Immature natural killer cell (primary cell): ENCODE results near the gene NLGN2. TPM values are rescaled to one million over a fixed set of nuclear protein-coding genes. Genes with fewer than 3 reads are reported as not detected.

Experiments
- DNase-seq, 3 donors: peaks; one replicate each; pipeline ENCODE4 v3.0.0; 2022; ENCODE audit warnings: mixed read lengths in 1 of 3
- H3K27ac Mint-ChIP-seq, 6 donors: one replicate each; pipeline ENCODE4 v1.8.0; 2020; ENCODE audit warnings: mixed read lengths in 6 of 6, mild to moderate bottlenecking in 5 of 6, inconsistent platforms in 4 of 6, moderate library complexity in 3 of 6
- H3K27me3 Mint-ChIP-seq, 3 donors: one replicate each; pipeline ENCODE4 v1.8.0; 2020 to 2021; ENCODE audit warnings: low read depth in 3 of 3, mild to moderate bottlenecking in 3 of 3, mixed read lengths in 3 of 3, moderate library complexity in 3 of 3, inconsistent platforms in 1 of 3
- H3K36me3 Mint-ChIP-seq, 3 donors: one replicate each; pipeline ENCODE4 v1.8.0; 2020; ENCODE audit warnings: mixed read lengths in 3 of 3, inconsistent platforms in 2 of 3, mild to moderate bottlenecking in 2 of 3
- H3K4me1 Mint-ChIP-seq, 2 donors: one replicate each; pipeline ENCODE4 v1.8.0; 2020; ENCODE audit warnings: inconsistent platforms in 2 of 2, mild to moderate bottlenecking in 2 of 2, mixed read lengths in 2 of 2, moderate library complexity in 1 of 2
- H3K4me3 Mint-ChIP-seq, 5 donors: one replicate each; pipeline ENCODE4 v1.8.0; 2020; ENCODE audit warnings: mild to moderate bottlenecking in 5 of 5, mixed read lengths in 5 of 5, inconsistent platforms in 3 of 5, moderate library complexity in 3 of 5
- H3K9me3 Mint-ChIP-seq, 6 donors: one replicate each; pipeline ENCODE4 v1.8.0; 2020; ENCODE audit warnings: mild to moderate bottlenecking in 6 of 6, mixed read lengths in 6 of 6, inconsistent platforms in 4 of 6, moderate library complexity in 3 of 6
- polyA plus RNA-seq, 3 donors: library from polyadenylated mRNA; unstranded; fragments of 300-500 nt; fragmentation: Illumina TruSeq; gene quantifications; one replicate each; pipeline ENCODE4 v1.2.3, GENCODE V29; 2021

The NLGN2 gene
- polyA plus RNA-seq, 3 donors from 2014 or later = not detected

DNA sequence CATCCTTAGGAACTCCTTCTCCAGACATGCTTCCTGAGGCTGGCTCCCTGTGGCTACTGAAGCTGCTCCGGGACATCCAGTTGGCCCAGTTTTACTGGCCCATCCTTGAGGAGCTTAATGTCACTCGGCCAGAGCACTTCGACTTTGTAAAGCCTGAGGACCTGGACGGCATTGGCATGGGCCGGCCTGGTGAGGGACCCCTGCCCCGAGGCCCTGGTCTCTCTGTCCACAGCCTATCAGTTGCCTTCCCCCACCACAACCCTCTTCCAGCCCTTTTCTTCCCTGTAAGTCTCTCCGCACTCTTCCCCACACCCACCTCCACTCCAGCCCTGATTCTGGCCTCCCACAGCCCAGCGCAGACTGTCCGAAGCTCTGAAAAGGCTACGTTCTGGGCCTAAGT is 24.7 kb upstream of the NLGN2 start:
- H3K27ac Mint-ChIP-seq = no peak overlapping the region

DNA sequence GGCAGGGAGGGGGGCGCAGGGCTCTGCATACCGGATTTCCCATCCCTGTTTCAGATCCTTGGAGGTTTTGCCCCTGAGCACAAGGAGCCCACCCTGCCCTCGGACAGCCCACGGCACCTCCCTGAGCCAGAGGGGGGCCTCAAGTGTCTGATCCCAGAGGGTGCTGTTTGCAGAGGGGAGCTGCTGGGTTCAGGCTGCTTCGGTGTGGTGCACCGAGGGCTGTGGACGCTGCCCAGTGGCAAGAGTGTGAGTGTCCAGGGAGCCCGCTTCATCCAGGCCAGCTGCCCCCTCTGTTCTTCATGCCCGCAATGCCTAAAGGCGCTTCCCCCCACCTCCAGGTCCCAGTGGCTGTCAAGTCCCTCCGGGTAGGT is 24.3 kb upstream of the NLGN2 start:
- Mint-ChIP-seq H3K27me3 (peaks cover 13 to 14% (median 13%) of the 10 kb centered on the region in 3 donors), H3K4me3 (peak overlapping the region in 4 of 5 donors; percentile 18 to 59 (median 38)), H3K27ac (no peak overlapping the region), H3K4me1 (peaks cover 0 to 10% of the 10 kb centered on the region in 2 donors), H3K36me3 (no peaks in the 10 kb centered on the region), H3K9me3 (peaks cover 0 to 1% (median 0%) of the 10 kb centered on the region in 6 donors)
- DNase-seq = no peak

More for the DNA sequence above, 24.7 kb upstream of the NLGN2 start:
- H3K27me3 Mint-ChIP-seq = peaks cover 13 to 14% (median 13%) of the 10 kb centered on the region in 3 donors
- peak overlapping the region in 2 of 5 donors; percentile 48 to 56 for H3K4me3 Mint-ChIP-seq
- H3K36me3 Mint-ChIP-seq = no peaks in the 10 kb centered on the region
- peaks cover 0 to 10% of the 10 kb centered on the region in 2 donors for H3K4me1 Mint-ChIP-seq
- DNase-seq = no peak
- H3K9me3 Mint-ChIP-seq = peaks cover 0 to 1% (median 0%) of the 10 kb centered on the region in 6 donors

DNA sequence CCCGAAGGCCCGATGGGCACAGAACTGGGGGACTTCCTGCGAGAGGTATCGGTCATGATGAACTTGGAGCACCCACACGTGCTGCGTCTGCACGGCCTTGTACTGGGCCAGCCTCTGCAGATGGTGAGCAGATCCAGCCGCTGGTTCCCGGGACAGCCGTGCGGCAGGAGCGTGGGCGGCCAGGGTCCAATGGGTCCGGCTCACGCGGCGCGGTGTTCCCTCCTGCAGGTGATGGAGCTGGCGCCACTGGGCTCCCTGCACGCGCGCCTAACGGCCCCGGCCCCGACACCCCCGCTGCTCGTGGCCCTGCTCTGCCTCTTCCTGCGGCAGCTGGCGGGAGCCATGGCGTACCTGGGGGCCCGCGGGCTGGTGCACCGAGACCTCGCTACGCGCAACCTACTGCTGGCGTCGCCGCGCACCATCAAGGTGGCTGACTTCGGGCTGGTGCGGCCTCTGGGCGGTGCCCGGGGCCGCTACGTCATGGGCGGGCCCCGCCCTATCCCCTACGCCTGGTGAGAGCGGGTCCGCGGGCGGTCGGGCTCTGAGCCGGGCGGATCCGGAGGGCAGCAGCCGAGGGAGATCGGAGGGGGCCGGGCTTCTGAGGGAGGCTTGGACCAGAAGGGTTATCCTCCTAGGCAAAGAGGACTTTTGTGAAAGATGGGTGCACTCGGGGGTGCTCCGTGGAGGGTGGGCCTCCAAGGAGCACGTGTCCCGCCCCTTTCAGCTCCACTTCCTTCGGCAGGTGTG is 23.7 kb upstream of the NLGN2 start:
- peaks cover 0 to 10% of the 10 kb centered on the region in 2 donors for H3K4me1 Mint-ChIP-seq
- peak overlapping the region; percentile 57 to 78 (median 68) for H3K4me3 Mint-ChIP-seq
- no peak overlapping the region for H3K27ac Mint-ChIP-seq
- peaks cover 0 to 1% (median 0%) of the 10 kb centered on the region in 6 donors for H3K9me3 Mint-ChIP-seq
- H3K27me3 Mint-ChIP-seq = peaks cover 11 to 14% (median 13%) of the 10 kb centered on the region in 3 donors
- H3K36me3 Mint-ChIP-seq = no peaks in the 10 kb centered on the region
- DNase-seq = peak; percentile 58 to 69 (median 66)

- Mint-ChIP-seq H3K9me3 (no peaks in the 10 kb centered on the region), H3K36me3 (peaks cover 0 to 4% (median 0%) of the 10 kb centered on the region in 3 donors), H3K27ac (peak overlapping the region in 2 of 6 donors; percentile 11 to 65), H3K27me3 (peaks cover 8 to 12% (median 9%) of the 10 kb centered on the region in 3 donors), H3K4me1 (peaks cover 0 to 10% of the 10 kb centered on the region in 2 donors), H3K4me3 (peak overlapping the region; percentile 57 to 78 (median 68))
- no peak for DNase-seq
Observed at GRCh38 chr17:7384489-7385081, 23.1 kb upstream of the NLGN2 start.

- Mint-ChIP-seq H3K9me3 (no peaks in the 10 kb centered on the region), H3K4me3 (no peak overlapping the region), H3K27me3 (peaks cover 0 to under 1% (median 0%) of the 10 kb centered on the region in 3 donors), H3K4me1 (peaks cover 2 to 7% of the 10 kb centered on the region in 2 donors), H3K36me3 (peaks cover 0 to 5% (median 0%) of the 10 kb centered on the region in 3 donors), H3K27ac (no peak overlapping the region)
- DNase-seq = no peak
Observed at GRCh38 chr17:7388856-7389255, 18.8 kb upstream of the NLGN2 start.

- Mint-ChIP-seq H3K4me3 (no peak overlapping the region), H3K27ac (no peak overlapping the region), H3K27me3 (peaks cover 0 to 2% (median 1%) of the 10 kb centered on the region in 3 donors), H3K36me3 (peaks cover 0 to 5% (median 0%) of the 10 kb centered on the region in 3 donors), H3K4me1 (peaks cover 10 to 13% of the 10 kb centered on the region in 2 donors), H3K9me3 (no peaks in the 10 kb centered on the region)
- DNase-seq = no peak
Observed at GRCh38 chr17:7389924-7390910, 17.4 kb upstream of the NLGN2 start.

DNA sequence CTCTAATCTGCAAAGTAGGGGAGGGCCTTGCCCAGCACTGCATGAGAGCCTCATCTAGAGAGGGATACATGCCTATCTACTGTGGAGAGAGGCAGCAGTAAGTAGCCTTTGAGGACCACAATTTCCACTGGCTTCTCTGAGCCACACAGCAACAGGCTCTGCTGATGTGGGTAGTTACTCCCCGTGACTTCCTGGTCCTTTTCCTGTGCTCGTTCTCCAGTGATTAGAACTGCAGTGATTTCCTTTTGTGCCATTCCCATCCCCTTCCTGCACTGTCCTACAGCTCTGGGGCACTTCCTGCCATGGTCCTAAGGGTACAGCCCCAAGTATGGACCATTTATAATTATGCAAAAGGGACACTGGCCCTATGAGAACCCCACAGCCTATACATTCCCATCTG is 16.3 kb upstream of the NLGN2 start:
- DNase-seq = no peak
- Mint-ChIP-seq H3K27ac (peak overlapping the region in 1 of 6 donors; percentile 42), H3K9me3 (no peaks in the 10 kb centered on the region), H3K4me1 (peaks cover 11 to 13% of the 10 kb centered on the region in 2 donors), H3K27me3 (peaks cover 0 to 2% (median 1%) of the 10 kb centered on the region in 3 donors), H3K4me3 (no peak overlapping the region), H3K36me3 (peaks cover 0 to 5% (median 0%) of the 10 kb centered on the region in 3 donors)

GRCh38 chr17:7392696-7393612 is 14.7 kb upstream of the NLGN2 start:
- peak overlapping the region; percentile 54 to 93 (median 66) for H3K4me3 Mint-ChIP-seq
- peaks cover 11 to 13% of the 10 kb centered on the region in 2 donors for H3K4me1 Mint-ChIP-seq
- H3K9me3 Mint-ChIP-seq = no peaks in the 10 kb centered on the region
- H3K36me3 Mint-ChIP-seq = peaks cover 0 to 5% (median 0%) of the 10 kb centered on the region in 3 donors
- peaks cover 2 to 3% (median 2%) of the 10 kb centered on the region in 3 donors for H3K27me3 Mint-ChIP-seq
- H3K27ac Mint-ChIP-seq = peak overlapping the region in 3 of 6 donors; percentile 8 to 74 (median 62)
- no peak for DNase-seq

DNA sequence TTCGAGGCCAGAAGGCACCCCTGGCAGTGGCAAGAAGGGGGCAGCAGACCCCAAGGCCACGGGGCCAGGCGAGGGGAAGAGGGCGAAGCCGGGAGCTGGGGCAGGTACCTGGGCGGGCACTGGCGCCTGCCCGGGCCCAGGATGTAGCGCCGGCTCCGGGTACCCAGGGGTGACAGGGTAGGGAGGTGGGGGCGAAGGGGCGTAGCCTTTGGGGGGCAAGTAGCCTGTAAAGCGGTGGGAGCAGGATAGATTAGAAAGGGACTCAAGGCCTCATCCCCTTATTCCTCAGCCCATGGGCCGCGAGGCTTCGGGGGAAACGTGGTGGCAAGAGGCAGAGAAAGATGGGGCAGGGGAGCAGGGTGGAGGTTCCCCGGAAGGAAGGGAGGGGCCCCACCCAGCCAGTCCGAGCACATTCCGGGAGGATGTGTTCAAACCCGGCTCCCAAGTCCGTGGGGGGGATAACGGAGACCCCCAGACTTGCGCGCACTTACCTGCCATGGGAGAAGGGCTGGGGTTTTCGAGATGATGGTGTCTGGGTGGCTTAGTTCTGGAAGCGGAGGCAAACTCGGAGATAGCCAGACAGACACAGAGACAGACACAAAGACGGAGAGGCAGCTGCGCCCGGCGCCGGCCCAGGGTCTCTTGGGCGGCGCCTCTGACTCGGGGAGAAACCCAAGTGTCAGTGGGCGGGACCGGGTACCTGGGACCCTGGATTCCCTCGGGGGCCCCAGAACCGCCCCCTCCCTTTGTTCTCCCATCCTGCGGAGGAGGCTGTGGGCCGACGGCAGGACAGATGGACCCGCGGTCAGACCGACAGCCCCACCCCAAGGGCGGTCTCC is 13.8 kb upstream of the NLGN2 start:
- H3K36me3 Mint-ChIP-seq = peaks cover 0 to 5% (median 0%) of the 10 kb centered on the region in 3 donors
- peak overlapping the region; percentile 87 to 93 (median 91) for H3K4me3 Mint-ChIP-seq
- H3K27me3 Mint-ChIP-seq = peaks cover 2 to 3% (median 2%) of the 10 kb centered on the region in 3 donors
- no peaks in the 10 kb centered on the region for H3K9me3 Mint-ChIP-seq
- DNase-seq = peak in 1 of 3 donors; percentile 73
- peak overlapping the region; percentile 82 to 95 (median 89) for H3K27ac Mint-ChIP-seq
- H3K4me1 Mint-ChIP-seq = peaks cover 11 to 13% of the 10 kb centered on the region in 2 donors

DNA sequence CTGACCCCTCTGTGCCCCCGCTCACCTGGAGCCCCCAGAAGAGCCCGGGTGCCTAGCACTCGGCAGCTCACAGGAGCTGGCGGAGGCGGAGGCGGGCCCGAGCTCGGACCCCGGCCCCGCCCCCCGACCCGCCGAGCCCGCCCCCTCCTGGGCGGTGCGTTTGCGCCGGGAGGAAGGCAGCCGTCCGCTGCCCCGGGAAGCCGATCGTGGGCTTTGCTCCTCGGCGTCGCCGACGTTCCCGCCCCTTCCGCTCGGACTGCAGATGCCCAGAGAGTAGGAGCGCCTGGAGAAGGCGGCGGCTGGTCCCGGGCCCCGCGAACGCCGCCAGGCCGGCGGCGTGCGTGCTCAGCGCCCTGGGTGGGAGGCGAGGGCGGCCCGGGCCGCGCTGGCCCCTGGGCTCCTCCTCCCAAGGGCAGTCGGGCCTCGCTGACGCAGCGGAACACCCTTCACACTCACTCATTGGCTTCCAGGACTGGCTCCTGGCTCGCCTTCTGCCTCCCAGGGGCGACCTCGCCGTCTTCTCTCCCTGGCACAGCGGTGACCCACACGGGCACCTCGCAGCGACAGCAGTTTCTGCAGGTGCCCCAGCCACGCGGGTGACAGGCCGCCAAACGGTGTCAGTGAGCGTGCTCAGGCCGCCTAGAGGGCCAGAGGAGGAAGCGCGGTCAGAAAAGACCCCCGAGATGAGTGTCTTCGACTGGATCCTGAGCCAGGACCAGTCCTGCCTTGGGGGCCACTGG is 13.0 kb upstream of the NLGN2 start, which contains the start of gene PLSCR3:
Gene PLSCR3, minus strand, starts transcription at position 74 of the 740 bp plus-strand sequence. CDS start 415 bp downstream, outside the sequence.
- Mint-ChIP-seq H3K27me3 (peaks cover 2 to 3% (median 2%) of the 10 kb centered on the region in 3 donors), H3K9me3 (no peaks in the 10 kb centered on the region), H3K4me3 (peak within 1 kb of the TSS; percentile 90 to 96 (median 94)), H3K27ac (peak within 1 kb of the TSS; percentile 86 to 95 (median 92)), H3K36me3 (peaks cover 0 to under 1% (median 0%) of the 10 kb centered on the region in 3 donors), H3K4me1 (peaks cover 11 to 14% of the 10 kb centered on the region in 2 donors)
- DNase-seq = peak; percentile 83 to 86 (median 86)

DNA sequence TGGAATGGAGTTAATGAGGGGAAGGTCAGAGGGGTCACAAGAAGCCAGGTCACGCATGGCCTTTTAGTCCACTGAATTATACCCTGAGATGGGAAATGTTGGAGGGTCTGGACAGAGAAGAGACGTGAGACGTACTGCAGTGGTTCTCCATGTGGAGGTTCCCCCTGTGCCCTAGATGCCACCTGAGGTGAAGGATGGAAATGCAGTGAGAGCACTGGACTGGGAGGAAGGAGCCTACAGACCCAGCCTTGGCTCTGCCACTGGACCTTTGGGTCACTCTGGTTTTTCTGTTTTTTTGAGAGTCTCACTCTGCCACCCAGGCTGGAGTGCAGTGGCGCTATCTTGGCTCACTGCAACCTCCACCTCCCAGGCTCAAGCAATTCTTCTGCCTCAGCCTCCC is 11.5 kb upstream of the NLGN2 start:
- no peaks in the 10 kb centered on the region for H3K36me3 Mint-ChIP-seq
- peaks cover 2 to 3% (median 2%) of the 10 kb centered on the region in 3 donors for H3K27me3 Mint-ChIP-seq
- DNase-seq = no peak
- peak overlapping the region in 3 of 5 donors; percentile 12 to 61 (median 22) for H3K4me3 Mint-ChIP-seq
- H3K4me1 Mint-ChIP-seq = peaks cover 11 to 15% of the 10 kb centered on the region in 2 donors
- H3K9me3 Mint-ChIP-seq = no peaks in the 10 kb centered on the region
- H3K27ac Mint-ChIP-seq = peak overlapping the region in 1 of 6 donors; percentile 28
